Thyroid gland (tissue), 4 donors: ENCODE results near the gene AGK. TPM values are rescaled to one million over a fixed set of nuclear protein-coding genes. Genes with fewer than 3 reads are reported as not detected.

Experiments
- DNase-seq, 2 donors: peaks; one replicate each; pipeline ENCODE4 v3.0.0-alpha.2; 2019
- H3K27ac ChIP-seq, 3 donors: fragments of 200-600 bp; sonication (generic); 1 replicate in 2 of 3; 2 replicates in 1 of 3; pipeline ENCODE4 v1.5.1; 2016 to 2019; ENCODE audit warnings: mild to moderate bottlenecking in 1 of 3, moderate library complexity in 1 of 3
- H3K27me3 ChIP-seq: fragments of 200-600 bp; sonication (generic); one replicate; pipeline ENCODE4 v1.5.1; 2019
- H3K36me3 ChIP-seq, 2 donors: fragments of 200-600 bp; sonication (generic); one replicate each; pipeline ENCODE4 v1.5.1; 2016 to 2019
- H3K4me1 ChIP-seq, 2 donors: fragments of 200-600 bp; sonication (generic); one replicate each; pipeline ENCODE4 v1.5.1; 2017 to 2019
- H3K4me3 ChIP-seq, 3 donors: fragments of 200-600 bp; sonication (generic); replicated peaks in 1 of 3; 1 replicate in 2 of 3; 2 replicates in 1 of 3; pipeline ENCODE4 v1.5.1; 2016; ENCODE audit warnings: mild to moderate bottlenecking in 1 of 3
- H3K9me3 ChIP-seq: fragments of 200-600 bp; sonication (generic); one replicate; pipeline ENCODE4 v1.5.1; 2017
- POLR2A ChIP-seq, 2 donors: fragments of 450-650 bp; IDR thresholded peaks; one replicate each; pipeline ENCODE4 v1.6.1; 2017; ENCODE audit warnings: antibody characterized with exemption in 2 of 2, mild to moderate bottlenecking in 2 of 2, moderate library complexity in 1 of 2
- WGBS, 2 donors: methylation state at CpG; one replicate each; pipeline ENCODE4 v1.1.5; 2017; 5-methylcytosine and 5-hydroxymethylcytosine counted together
- intact Hi-C: fragments of 100-400 bp; cut with DNase I; formaldehyde crosslinking; loops from one replicate; pipeline ENCODE4 v1.15.1; 2023
- total RNA-seq, 4 donors: library from RNA; depleted of rRNA; stranded (reverse); fragments of >200 nt; gene quantifications; one replicate each; pipeline ENCODE4 v1.2.3, GENCODE V29; 2016
- TF ChIP-seq, protein P1 (sequence below), 6 experiments: fragments of 200-600 bp in 3 of 6; fragments of 450-650 bp in 3 of 6; sonication (generic) in 3 of 6; IDR thresholded peaks; one replicate each; pipeline ENCODE4 v1.5.1; 2016 to 2019; ENCODE audit warnings: antibody characterized with exemption in 6 of 6, mild to moderate bottlenecking in 2 of 6, inconsistent platforms in 1 of 6, moderate library complexity in 1 of 6

The AGK gene
- total RNA-seq, 4 donors from 2014 or later, result 28.2 to 36.7 (median 32.2) TPM

GRCh38 chr7:141609576-141609975, 58.4 kb downstream of the AGK start:
- intact Hi-C loops, result no loop called here
- 94 to 96% methylated on average over 3 of the region's 3 CpGs for WGBS, 2 donors
- no peak overlapping the region for H3K27ac ChIP-seq
- H3K36me3 ChIP-seq, result peaks cover 5 to 9% of the 10 kb centered on the region in 2 donors
- no peak overlapping the region for H3K4me3 ChIP-seq
- H3K9me3 ChIP-seq, result no peaks in the 10 kb centered on the region
- H3K27me3 ChIP-seq, result no peaks in the 10 kb centered on the region
- DNase-seq, result no peak
- no peaks in the 10 kb centered on the region for H3K4me1 ChIP-seq
- TF ChIP-seq, protein P1, sequence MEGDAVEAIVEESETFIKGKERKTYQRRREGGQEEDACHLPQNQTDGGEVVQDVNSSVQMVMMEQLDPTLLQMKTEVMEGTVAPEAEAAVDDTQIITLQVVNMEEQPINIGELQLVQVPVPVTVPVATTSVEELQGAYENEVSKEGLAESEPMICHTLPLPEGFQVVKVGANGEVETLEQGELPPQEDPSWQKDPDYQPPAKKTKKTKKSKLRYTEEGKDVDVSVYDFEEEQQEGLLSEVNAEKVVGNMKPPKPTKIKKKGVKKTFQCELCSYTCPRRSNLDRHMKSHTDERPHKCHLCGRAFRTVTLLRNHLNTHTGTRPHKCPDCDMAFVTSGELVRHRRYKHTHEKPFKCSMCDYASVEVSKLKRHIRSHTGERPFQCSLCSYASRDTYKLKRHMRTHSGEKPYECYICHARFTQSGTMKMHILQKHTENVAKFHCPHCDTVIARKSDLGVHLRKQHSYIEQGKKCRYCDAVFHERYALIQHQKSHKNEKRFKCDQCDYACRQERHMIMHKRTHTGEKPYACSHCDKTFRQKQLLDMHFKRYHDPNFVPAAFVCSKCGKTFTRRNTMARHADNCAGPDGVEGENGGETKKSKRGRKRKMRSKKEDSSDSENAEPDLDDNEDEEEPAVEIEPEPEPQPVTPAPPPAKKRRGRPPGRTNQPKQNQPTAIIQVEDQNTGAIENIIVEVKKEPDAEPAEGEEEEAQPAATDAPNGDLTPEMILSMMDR (IDR thresholded peaks at IDR 0.05), result no peak
- TF ChIP-seq POLR2A (IDR thresholded peaks at IDR 0.05), result no peak

DNA sequence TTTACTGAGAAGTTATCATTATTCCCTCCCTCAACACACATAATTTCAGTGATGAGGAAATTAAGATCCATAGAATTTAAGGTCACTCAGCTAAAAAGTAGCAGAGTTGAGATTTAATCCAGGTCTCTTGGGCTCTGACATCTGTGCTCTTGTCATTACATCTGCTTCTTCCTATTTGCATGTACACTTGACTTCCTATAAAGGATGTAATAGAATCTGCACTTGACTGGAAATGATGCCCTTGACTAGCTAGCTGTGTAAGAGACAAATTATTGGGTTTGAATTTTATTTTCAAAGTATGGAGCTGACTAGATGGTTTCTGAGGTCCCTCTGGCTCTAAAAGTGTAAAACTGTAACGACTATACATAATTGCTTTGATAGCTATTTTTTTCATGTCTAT, 59.5 kb downstream of the AGK start:
- H3K27me3 ChIP-seq, result no peaks in the 10 kb centered on the region
- no peak overlapping the region for H3K27ac ChIP-seq
- TF ChIP-seq POLR2A (IDR thresholded peaks at IDR 0.05), result no peak
- TF ChIP-seq, protein P1 (IDR thresholded peaks at IDR 0.05), result no peak
- H3K36me3 ChIP-seq, result peaks cover 5 to 9% of the 10 kb centered on the region in 2 donors
- no peaks in the 10 kb centered on the region for H3K4me1 ChIP-seq
- intact Hi-C loops, result no loop called here
- DNase-seq, result no peak
- WGBS, 2 donors, result 96 to 97% methylated on average over 1 of the region's 1 CpG
- no peak overlapping the region for H3K4me3 ChIP-seq
- no peaks in the 10 kb centered on the region for H3K9me3 ChIP-seq

DNA sequence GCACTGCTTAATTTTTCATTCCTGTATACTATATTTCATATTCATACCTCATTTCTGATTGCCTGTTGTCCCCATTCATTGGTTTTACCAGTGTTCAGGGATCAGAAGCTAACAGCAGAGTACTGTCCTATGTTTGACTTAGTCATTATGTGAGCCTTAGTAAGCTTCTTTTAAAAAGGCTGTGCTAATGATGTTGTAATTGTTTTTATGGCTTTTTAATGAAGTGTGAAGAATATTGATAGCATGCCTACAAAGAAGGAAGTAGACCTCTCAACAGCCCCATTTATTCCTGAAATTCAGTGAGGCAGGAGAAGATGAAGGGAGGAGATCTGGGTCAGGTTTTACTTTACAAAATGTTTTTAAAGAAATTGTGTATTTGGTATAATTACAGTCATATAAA, 61.7 kb downstream of the AGK start:
- TF ChIP-seq, protein P1 (IDR thresholded peaks at IDR 0.05), result no peak
- TF ChIP-seq POLR2A (IDR thresholded peaks at IDR 0.05), result no peak
- H3K27ac ChIP-seq, result no peak overlapping the region
- H3K4me3 ChIP-seq, result no peak overlapping the region
- H3K4me1 ChIP-seq, result no peaks in the 10 kb centered on the region
- no peaks in the 10 kb centered on the region for H3K9me3 ChIP-seq
- H3K36me3 ChIP-seq, result peaks cover 5 to 9% of the 10 kb centered on the region in 2 donors
- H3K27me3 ChIP-seq, result no peaks in the 10 kb centered on the region
- DNase-seq, result no peak
- intact Hi-C loops, result no loop called here

DNA sequence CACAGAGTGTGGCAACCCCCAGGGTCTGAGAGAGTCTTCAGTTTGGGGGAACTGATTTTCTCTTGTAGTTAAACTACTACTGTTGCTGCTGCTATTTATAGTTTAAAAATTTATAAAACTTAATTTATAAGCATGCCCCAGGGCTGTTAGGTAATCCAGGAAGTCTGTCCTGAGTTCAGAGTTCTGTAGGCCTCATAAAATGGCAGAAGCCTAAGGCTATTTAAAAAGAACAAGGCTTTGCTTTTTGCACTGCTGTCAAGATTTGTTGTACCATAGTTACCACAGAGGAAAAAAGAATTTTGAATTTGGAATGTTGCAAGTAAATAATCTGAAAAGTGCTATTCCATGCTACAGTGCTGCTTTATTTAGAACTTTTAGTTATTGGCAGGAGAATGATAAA, 66.1 kb downstream of the AGK start:
- Histone ChIP-seq H3K27me3 (no peaks in the 10 kb centered on the region), H3K4me3 (no peak overlapping the region), H3K4me1 (no peaks in the 10 kb centered on the region), H3K9me3 (no peaks in the 10 kb centered on the region), H3K36me3 (peaks cover 0 to 5% of the 10 kb centered on the region in 2 donors), H3K27ac (no peak overlapping the region)
- intact Hi-C loops, result no loop called here
- TF ChIP-seq POLR2A (IDR thresholded peaks at IDR 0.05), result no peak
- TF ChIP-seq, protein P1 (IDR thresholded peaks at IDR 0.05), result no peak
- DNase-seq, result no peak

DNA sequence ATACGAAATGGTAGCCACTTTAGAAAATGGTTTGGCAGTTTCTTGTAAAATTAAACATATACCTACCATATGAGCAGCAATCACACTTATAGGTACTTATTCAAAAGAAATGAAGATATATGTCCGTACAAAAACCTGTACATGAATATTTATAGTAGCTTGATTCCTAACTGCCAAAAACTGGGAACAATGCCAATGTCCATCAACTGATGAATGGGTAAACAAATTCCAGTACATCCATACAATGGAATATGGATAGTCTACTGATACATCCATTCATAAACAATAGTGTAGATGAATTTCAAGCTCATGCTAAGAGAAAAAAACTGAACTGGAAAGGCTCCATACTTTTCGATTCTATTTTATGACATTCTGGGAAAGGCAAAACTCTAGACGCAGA, 68.5 kb downstream of the AGK start:
- Histone ChIP-seq H3K27me3 (no peaks in the 10 kb centered on the region), H3K9me3 (no peaks in the 10 kb centered on the region), H3K4me3 (no peak overlapping the region), H3K27ac (no peak overlapping the region), H3K4me1 (no peaks in the 10 kb centered on the region), H3K36me3 (peaks cover 0 to 5% of the 10 kb centered on the region in 2 donors)
- intact Hi-C loops, result no loop called here
- WGBS, 2 donors, result 93 to 95% methylated on average over 4 of the region's 4 CpGs
- no peak for TF ChIP-seq POLR2A (IDR thresholded peaks at IDR 0.05)
- TF ChIP-seq, protein P1 (IDR thresholded peaks at IDR 0.05), result no peak
- DNase-seq, result no peak
